ENCODE data around the gene OR2AG1. TPM values are rescaled to one million over a fixed set of nuclear protein-coding genes. Genes with fewer than 3 reads are reported as not detected.

Gene OR2AG1
- total RNA-seq, result not detected in 2 replicates

GRCh38 chr11:6782720-6783119, at the start of gene OR2AG1:
Gene OR2AG1, plus strand, starts transcription at chr11:6783020. Its CDS starts 2,018 bp downstream, at chr11:6785038.

GRCh38 chr11:6771926-6772893, 10.6 kb upstream of the OR2AG1 start, which contains the start of gene OR2AG2:
Gene OR2AG2, minus strand, starts transcription at chr11:6771976. Its CDS starts 3,019 bp downstream, at chr11:6768957.

GRCh38 chr11:6799402-6799801, 16.6 kb downstream of the OR2AG1 start, which contains the start of gene OR6A2:
Gene OR6A2, minus strand, starts transcription at chr11:6799689. Its CDS starts 3,981 bp downstream, at chr11:6795708.

Other genes starting within 250 kb of the OR2AG1 start
- 6.1 and 16.3 TPM in 2 replicates for gene RRP8, start 179.4 kb upstream of the OR2AG1 start, total RNA-seq
- 326 and 346 TPM in 2 replicates for gene ILK, start 179.2 kb upstream of the OR2AG1 start, total RNA-seq
- 65.6 and 79.6 TPM in 2 replicates for gene TAF10, start 170.8 kb upstream of the OR2AG1 start, total RNA-seq
- gene TPP1, start 163.6 kb upstream of the OR2AG1 start, total RNA-seq, result 24.5 and 47.7 TPM in 2 replicates
- 11.8 and 12.8 TPM in 2 replicates for gene DCHS1, start 127.2 kb upstream of the OR2AG1 start, total RNA-seq
- gene MRPL17, start 99.7 kb upstream of the OR2AG1 start, total RNA-seq, result 89.4 and 114 TPM in 2 replicates
- 0.18 and 0.29 TPM in 2 replicates for gene OR2AG2, start 11.0 kb upstream of the OR2AG1 start, total RNA-seq
- gene OR6A2, start 16.7 kb downstream of the OR2AG1 start, total RNA-seq, result not detected in 2 replicates
- not detected in 2 replicates for gene OR10A5, start 62.7 kb downstream of the OR2AG1 start, total RNA-seq
- gene OR10A2, start 80.0 kb downstream of the OR2AG1 start, total RNA-seq, result not detected in 2 replicates
- not detected in 2 replicates for gene OR10A4, start 93.6 kb downstream of the OR2AG1 start, total RNA-seq
- not detected in 2 replicates for gene OR2D2, start 109.5 kb downstream of the OR2AG1 start, total RNA-seq
- gene OR2D3, start 138.0 kb downstream of the OR2AG1 start, total RNA-seq, result not detected in 2 replicates
- gene ZNF215, start 143.4 kb downstream of the OR2AG1 start, total RNA-seq, result 5.7 and 6.3 TPM in 2 replicates
- gene ZNF214, start 237.3 kb downstream of the OR2AG1 start, total RNA-seq, result 2.1 and 2.3 TPM in 2 replicates
- gene NLRP14, start 237.5 kb downstream of the OR2AG1 start, total RNA-seq, result under 0.01 TPM in 1 of 2 replicates, not detected in the other

All from myometrial cell (primary cell).